Measurements from ENCODE around the gene OCA2.
A peak's percentile ranks its signal among the peaks of the same experiment; 100 is the strongest.

Gene OCA2

GRCh38 chr15:28107904-28108275 lies 8.8 kb upstream of the OCA2 start:
- no peak overlapping the region for H3K4me3 ChIP-seq (ENCODE audit: low read depth, low read length)
- TF ChIP-seq, protein P1, sequence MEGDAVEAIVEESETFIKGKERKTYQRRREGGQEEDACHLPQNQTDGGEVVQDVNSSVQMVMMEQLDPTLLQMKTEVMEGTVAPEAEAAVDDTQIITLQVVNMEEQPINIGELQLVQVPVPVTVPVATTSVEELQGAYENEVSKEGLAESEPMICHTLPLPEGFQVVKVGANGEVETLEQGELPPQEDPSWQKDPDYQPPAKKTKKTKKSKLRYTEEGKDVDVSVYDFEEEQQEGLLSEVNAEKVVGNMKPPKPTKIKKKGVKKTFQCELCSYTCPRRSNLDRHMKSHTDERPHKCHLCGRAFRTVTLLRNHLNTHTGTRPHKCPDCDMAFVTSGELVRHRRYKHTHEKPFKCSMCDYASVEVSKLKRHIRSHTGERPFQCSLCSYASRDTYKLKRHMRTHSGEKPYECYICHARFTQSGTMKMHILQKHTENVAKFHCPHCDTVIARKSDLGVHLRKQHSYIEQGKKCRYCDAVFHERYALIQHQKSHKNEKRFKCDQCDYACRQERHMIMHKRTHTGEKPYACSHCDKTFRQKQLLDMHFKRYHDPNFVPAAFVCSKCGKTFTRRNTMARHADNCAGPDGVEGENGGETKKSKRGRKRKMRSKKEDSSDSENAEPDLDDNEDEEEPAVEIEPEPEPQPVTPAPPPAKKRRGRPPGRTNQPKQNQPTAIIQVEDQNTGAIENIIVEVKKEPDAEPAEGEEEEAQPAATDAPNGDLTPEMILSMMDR (IDR thresholded peaks at IDR 0.05; ENCODE audit: borderline replicate concordance, insufficient read depth, low read depth, low read length) = no peak

DNA sequence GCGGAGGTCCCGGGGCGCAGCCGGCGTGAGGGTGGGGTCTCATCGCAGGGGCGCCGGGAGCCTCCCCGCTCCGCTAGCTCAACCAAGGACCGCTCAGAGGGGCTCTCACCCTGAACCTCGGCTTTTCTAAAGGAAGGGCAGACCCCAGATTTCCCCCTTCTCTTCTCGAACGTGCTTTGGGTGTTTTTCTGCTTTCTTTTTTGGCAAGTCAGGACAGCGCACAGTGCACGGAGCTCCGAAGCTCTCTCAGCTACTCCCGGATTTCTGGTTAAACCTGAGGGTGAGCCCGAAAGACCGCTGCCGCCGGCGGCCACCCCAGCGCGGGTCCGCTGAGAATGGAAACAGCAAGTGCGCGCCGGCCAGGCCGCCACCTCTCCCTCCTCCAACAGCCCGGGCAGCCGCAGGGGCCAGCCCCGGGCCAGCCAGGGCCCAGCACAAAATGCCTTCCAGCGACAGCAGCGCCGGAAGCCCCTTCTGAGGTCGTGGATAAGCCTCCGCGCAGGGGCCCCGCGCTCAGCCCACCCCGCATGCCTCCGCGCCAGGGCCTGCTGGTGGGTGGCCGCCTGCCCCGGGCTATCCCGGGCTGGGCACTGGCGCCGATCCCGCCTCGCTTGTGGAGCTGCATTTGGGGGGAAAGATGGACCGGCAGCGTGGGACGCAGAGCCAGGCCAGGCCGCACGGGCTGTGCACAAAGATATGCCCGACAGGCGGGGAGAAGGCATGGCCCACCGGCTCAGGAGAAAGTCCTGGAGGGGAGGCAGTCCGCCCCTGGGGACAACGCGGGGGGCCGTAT lies 8.2 kb upstream of the OCA2 start:
- TF ChIP-seq, protein P1 (IDR thresholded peaks at IDR 0.05; ENCODE audit: borderline replicate concordance, insufficient read depth, low read depth, low read length) = no peak
- peak overlapping the region; percentile 37 for H3K4me3 ChIP-seq (ENCODE audit: low read depth, low read length)

- TF ChIP-seq, protein P1 (IDR thresholded peaks at IDR 0.05; ENCODE audit: borderline replicate concordance, insufficient read depth, low read depth, low read length) = no peak
- peak overlapping the region; percentile 37 for H3K4me3 ChIP-seq (ENCODE audit: low read depth, low read length)
These were observed 7.4 kb upstream of the OCA2 start for GRCh38 chr15:28106294-28107110.

DNA sequence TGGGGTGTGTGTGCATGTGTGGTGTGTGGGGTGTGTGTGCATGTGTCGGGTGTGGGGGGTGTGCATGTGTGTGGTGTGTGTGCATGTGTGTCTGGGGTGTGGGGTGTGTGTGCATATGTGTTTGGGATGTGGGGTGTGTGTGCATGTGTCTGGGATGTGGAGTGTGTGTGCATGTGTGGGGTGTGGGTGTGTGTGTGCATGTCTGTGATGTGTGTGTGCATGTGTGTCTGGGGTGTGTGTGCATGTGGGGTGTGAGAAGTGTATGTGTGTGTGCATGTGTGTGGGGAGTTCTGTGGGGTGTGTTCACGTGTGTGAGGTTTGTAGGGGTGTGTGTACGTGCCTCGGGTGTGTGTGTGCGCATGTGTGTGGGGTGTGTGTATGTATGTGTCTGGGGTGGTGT lies 6.7 kb upstream of the OCA2 start:
- no peak overlapping the region for H3K4me3 ChIP-seq (ENCODE audit: low read depth, low read length)
- TF ChIP-seq, protein P1 (IDR thresholded peaks at IDR 0.05; ENCODE audit: borderline replicate concordance, insufficient read depth, low read depth, low read length) = no peak

DNA sequence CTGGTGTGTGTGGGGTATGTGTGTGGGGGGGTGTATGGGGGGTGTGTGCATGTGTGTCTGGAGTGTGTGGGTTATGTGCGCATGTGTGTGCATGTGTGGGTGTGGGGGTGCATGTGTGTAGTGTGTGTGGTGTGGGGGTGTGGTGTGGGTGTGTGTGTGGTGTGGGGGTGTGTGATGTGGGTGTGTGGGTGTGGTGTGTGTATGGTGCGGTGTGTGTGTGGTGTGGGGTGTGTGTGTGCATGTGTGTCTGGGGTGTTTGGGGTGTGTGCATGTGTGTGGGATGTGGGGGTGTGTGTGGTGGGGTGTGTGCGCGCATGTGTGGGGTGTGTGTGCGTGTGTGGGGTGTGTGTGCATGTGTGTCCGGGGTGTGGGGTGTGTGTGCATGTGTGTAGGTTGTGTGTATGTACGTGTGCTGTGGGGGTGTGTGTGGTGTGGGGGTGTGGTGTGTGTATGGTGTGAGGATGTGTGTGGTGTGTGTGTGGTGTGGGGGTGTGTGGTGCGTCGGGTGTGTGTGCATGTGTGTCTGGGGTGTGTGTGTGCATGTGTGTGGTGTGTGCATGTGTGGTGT lies 6.2 kb upstream of the OCA2 start:
- TF ChIP-seq, protein P1 (IDR thresholded peaks at IDR 0.05; ENCODE audit: borderline replicate concordance, insufficient read depth, low read depth, low read length) = no peak
- H3K4me3 ChIP-seq (ENCODE audit: low read depth, low read length) = no peak overlapping the region

DNA sequence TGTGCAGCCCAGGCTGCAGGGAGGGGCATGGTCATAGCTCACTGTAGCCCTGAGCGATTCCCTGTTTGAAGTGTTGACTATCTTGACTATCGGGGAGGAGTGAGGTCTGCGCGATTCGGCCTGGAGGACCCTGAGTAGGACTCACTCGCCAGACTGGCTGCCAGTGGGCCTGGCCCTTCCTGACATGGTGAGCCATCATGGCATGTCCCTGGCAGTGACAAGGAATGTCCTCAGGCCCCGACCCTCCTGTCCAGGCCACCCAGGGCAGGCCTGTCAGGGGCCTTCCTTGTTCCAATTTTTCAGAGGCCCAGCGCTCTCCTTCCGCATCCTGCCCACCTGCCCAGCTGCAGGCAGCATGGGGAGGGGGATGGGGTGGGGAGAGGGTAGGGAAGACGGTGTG lies 5.2 kb upstream of the OCA2 start:
- TF ChIP-seq, protein P1 (IDR thresholded peaks at IDR 0.05; ENCODE audit: borderline replicate concordance, insufficient read depth, low read depth, low read length) = no peak
- H3K4me3 ChIP-seq (ENCODE audit: low read depth, low read length) = no peak overlapping the region
